NOMO-1 treated with DMSO at 0.1 percent for 48 hours (cell line): ENCODE measurements around the gene TRIP11.

Source experiments
- DNase-seq: peaks from one replicate; lab custom pipeline; 2025; ENCODE audit not compliant: unreplicated experiment; lab: John Stamatoyannopoulos, UW

Gene TRIP11

DNA sequence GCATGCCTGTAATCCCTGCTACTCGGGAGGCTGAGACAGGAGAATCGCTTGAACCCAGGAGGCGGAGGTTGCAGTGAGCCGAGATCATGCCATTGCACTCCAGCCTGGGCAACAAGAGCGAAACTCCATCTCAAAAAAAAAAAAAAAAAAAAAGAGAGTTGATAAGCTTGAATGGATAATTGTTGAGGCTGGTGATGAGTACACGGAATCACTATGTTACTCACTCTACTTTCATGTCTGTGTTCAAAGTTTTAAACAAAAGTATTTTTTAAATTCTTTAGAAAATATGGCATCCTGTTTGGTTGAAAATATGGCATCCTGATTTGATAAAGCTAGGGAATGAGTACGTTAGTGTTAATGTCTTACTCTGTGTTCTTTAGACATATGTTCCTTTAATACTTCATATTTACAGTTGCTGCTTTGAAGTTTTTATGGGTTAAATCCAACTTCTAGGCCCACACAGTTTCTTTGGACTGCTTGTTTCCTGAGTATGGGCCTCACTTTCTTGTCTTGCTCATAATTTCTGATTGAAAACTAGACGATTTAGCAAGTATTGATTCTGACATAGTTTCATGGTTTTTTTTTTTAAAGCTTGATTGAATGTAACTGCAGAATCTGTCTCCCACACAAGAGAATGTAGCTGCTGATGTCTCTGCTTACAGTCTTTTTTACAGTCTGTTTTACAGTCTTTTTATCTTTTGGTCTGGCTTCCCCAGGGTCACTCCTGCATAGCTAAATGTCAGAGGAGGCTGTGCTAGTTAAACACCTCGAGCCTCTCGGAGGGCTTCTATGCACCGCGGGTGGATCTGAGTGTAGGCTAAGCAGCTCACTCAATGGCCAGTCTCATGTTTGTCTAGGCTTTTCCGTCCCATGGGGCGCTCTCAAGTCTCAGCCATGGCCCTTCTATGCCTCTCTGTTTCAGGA, 78.3 kb downstream of the TRIP11 start:
- DNase-seq: no peak

DNA sequence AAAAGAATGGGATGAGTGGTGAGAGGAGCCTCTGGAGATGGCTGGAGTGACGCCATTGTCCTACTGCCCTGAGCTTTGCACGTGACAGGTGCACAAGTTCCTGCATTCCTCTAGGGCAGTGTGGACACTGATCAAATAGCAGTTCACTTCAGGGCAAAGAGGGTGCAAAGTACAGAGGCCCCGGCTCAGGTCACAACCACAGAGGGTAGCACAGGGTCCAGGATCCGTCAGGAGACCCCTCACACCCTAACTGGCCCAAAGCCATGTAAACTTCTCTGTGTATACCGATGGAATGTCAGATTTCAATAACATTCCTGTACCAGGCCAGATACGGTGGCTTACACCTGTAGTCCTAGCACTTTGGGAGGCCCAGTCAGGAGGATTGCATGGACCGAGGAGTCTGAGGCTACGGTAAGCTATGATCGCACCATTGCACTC, 82.0 kb downstream of the TRIP11 start:
- no peak for DNase-seq

DNA sequence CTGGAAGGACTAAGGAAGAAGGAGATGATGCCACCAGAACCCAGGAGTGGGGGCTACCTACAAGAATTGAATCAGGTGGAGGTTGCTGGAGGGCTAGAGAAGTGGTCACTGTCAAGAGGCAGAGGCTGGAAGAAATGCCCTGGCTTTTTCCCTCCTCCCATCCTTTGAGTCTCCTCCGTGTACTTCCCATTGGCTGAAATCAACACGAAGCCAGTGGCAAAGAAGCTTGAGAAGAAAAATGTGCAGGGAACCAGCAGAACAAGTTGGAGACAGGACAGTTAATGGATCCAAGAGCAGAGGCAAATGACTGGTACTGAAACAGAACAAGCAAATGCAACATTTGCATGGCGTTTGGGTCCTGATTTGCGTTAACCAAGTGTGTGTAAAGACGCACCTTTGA, 83.2 kb downstream of the TRIP11 start:
- no peak for DNase-seq

DNA sequence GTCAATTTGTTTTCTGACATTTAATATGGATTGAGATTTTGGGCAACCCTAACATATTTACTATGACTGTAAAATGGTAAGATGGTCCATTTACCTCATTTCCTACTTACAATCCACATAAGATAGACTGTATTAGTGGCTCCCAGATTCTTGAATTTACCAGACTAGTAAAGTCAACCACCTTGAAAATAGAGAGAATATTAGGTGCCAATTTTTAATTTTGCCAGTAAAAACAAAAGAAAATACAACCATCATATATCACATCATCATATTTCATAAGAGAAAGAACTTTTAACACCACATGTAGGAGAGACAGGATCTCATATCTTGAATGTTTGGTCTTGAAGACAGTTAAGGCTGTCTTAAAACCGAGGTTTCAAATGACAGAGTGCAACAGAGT, 84.7 kb downstream of the TRIP11 start:
- DNase-seq: no peak

DNA sequence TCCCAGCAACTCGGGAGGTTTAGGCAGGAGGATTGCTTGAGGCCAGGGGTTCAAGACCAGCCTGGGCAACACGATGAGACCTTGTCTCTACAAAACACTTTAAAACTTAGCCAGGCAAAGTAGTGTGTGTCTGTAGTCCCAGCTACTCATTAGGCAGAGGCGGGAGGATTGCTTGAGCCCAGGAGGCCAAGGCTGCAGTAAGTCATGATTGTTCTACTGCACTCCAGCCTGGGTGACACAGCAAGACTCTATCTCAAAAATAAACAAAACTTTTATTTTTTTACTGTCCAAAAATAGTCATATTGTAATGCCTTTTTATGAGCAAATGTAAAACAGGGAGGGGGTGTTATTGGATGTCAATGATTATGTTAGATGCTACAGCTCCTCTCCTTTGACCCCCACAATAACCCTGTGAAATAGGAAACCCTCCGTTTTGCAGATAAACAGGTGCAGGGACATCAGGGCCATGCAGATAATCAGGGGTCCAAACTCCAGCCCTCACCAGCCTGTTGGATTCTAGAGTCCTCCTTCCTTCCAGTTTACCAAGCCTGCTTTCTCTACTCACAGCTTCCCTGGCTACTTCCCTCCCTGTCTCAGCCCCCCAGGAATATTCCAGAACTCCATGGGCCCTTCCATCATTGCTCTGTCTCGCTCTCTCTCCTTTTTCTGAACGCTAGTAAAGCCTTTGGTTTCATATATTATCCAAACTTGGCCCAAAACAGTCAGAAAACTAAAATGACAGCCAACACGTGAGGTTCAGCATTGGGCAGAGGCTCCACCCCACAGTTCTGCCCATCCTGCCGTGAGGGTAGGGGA, 86.5 kb downstream of the TRIP11 start:
- DNase-seq: no peak

DNA sequence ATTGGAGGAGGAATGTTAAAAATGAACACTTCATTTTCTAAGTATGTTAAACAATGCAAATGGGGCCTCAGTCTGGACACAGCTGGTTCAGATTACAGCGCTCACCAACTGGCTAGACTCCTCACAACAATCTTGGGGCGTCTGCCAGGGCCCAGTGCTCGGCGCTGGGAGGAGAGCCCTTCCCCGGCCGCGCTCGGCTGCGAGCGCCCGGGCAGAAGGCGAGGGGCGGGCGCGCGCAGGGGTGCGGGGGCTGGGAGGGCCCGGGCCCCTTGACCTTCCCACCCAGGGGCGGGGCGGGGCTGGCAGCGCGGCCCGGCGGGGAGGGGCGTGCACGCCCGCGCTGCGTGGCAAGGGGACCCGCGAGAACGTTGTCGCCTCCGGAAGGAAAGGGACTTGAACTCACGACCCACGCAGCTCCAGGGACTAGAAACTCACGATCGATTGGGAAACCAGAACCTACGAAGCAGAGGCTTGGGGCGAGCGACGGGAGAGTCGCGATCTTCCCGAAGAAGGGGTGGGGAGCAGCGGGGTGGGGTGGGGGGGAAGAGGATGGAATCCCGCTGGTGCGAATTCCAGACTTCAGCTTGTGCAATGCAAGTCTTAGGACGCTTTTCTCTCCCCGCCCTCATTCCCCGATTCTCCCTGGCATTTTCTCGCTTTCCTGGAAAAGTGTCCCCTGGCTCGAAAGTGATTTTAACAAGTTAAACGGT, 92.2 kb downstream of the TRIP11 start, which contains the start of gene FBLN5:
TSS of gene FBLN5 (minus strand) at position 220 of the 710 bp plus-strand sequence. CDS start 465 bp downstream, outside the sequence.
- DNase-seq: no peak

DNA sequence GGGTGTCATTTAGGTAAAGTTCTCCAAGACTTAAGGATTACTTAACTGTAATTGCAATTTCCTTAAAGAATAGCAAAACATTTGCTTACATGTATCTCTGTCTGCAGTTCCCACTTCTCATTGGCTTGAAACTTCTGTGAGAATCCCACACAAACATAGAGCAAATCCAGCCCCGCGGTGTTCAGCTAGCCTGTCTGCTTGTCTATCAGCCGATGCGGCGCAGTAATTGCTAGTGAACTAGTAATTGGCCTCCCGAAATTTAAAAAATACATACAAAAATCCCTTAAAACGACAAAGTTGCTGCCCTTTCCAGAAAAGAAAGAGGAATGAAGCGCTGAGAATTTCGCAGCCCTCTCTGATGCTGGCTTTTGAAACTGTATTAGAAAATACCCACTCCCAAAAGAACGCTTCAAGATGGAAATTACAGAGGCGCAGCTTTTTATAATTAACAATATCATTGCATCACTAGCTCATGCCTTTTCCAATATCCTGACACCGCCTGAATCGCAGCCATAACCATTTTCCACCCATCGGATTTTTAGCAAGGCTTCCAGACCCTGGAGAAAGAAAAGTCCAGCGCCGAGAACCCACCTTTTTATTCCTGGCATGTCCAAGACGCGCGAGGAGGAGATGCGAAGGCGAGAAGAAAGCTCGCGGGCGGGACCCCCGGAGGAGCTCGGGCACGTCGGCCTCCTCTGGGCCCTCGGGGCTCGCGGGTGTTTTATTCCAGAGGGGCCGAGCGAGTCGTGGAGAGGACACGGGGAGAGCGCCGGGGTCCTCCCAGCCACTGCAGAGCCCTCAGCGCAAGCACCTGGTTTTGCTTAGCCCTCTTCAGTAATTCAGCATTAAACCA, 93.0 kb downstream of the TRIP11 start:
- DNase-seq: no peak

DNA sequence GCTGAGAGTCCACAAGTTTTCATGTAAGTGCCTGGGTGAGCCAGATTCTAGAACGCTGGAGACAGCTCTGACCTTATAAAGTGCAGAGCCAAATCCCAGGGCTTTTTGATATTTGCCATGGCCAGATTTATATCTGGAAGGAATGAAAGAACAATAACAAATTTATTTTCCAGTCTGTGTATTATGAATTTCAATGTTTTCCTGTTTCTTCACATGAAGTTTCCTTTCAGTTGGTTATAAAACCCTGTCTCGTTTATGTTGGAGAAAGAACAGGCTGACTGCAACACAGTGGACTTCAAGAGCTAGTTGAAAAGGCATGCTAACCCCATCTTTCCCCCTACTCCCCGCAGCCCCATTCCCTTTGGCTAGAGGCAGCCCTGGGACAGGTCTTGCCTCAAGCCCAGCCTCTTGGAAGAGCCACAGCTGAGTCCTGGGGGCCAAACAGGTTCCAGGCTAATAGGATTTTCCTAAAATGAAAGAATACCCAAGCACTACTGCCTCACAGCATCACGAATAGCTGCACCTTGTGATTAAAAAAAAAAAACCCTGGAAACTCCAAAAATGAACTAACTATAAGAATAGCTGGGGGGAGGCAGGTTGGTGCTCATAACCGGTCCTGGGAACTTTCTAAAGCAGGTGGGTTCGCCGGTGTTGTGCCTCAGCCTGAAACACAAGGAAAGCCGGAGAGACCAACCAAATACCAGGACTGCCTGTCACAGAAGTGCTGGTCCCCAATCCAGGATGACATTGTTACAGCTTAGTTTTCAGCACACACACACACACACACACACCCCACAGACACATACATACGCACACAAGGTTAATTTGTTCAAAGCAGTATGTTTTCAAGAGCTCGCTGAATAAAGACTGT, 93.9 kb downstream of the TRIP11 start:
- DNase-seq: no peak

DNA sequence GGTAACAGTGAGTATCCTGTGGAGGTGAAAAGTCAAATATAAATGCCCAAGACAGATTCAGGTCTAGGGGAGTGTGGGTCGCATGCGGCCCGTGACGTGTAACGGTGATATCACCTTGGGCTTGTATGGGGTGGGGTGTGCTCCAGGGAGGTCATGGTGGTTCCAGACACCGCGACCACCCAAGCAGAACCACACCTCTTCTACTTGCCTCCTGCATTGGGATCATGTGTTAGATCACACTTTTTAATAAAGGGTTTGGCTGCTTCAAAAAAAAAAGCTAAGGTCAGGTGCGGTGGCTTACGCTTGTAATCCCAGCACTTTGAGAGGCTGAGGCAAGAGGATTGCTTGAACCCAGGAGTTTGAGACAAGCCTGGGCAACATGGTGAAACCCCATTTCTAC, 96.9 kb downstream of the TRIP11 start:
- DNase-seq: no peak

DNA sequence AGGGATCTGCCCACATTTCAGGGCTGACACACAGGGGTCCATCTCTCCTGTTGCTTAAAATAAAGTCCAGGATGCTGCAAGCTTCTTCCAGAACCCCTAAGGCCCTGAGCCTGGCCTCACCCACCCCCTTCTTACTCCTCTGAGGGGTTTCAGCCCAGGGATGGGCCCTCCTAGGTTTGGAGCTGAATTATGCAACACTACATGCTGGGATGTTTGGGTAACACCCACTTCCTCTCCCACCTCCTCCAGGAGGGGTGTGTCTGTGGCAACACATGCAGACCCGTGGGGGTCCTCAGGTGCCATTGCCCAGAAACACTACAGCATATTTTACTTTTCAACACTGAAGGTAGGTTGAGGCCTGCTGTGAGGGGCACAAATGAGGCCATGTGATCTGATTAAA, 97.7 kb downstream of the TRIP11 start:
- DNase-seq: no peak

DNA sequence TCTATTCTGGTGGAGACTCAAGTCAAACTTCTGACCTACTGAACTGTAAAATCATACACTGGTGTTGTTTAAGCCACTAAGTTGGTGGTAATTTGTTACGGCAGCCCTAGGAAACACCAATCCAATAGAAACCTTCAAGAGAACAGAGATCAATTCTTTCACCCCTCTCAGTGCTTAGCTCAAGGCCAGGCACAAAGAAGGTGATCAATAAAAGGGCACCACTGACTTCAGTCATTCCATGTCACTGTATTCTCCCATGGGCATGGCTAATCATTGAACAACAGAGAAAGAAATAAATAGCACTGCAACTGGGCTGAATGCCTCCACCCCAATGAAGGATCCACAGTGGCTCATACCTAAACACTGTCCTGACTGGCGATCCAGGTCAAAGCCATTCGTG, 99.7 kb downstream of the TRIP11 start:
- DNase-seq: no peak

DNA sequence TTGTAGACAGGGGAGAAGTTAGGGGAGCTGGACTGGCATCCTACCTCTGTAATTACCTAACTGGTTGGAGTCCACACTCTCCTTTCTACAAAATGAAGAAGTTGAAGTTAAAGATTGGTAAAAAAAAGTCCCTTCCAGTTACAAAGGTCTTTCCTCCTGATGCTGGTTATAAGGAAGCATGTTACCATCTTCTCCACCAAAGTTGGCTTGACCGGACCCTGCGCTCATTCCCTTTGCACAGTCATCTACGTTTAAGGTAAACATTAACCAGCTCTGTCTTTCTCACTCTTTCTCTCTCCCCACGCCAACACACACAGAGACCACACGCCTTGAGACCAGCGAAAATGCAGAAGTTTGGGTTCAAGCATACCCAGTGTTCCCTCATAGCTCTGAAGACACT, 104.3 kb downstream of the TRIP11 start:
- DNase-seq: no peak

DNA sequence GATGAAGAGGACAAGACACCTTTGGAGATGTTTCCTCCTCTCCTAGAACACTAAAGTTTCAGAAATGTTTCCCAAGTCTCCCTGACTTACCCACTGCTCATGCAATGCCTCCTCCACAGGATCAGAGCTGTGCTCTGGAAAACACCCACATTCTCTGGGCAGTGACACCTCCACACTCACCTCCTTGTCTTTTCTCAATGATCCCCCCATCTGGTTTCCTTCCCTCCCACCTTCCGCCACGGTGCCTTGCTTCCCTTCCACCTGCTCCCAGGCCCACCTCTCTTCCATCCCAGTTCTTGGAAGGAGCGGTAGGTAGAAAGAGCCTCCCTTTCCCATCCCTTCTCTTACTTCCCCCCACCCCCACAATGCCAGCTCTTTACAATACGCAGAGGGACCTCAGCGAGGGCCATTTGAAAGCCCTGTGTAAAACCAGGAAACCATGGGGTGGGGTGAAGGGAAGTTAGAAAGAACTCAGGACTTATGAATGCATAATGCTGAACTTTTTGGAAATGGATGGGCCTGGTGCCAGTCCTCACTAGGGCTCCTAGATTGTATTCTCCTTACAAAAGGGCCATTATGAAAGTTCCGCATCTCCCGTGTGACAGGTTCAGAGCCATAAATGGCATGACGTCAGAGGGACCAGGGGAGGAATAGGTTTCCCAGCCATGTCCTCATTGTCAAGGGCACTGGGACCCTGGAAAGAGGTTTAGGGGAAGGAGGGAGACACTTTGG, 105.1 kb downstream of the TRIP11 start:
- DNase-seq: no peak

DNA sequence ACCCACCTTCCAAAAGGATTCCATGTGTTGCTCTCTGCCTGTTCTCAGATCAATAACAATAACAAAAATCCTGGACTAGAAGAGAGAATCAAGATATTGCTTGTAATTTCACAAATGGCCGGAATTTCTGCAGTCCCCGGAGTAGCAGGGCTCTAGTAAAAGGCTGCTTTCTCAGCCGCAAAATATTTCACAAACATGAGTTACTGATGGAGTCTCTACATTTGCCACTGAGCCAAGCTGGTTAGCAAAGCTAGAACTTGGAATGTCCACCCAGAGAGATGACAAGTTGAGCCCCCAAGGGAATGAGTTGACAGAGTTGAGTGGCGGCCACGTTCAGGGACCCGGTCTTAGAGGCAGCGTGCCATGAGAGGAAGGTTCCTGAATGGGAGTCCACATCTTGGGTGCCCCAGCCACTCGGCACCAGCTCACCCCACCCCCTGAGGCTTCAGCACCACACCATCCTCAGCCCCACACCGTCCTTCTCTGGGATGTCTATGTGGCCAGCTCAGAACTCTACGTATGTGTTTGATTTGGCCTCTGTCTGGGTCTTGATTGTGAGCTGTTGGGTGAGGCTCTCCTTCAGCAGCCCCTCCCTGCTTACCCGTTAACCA, 108.3 kb downstream of the TRIP11 start:
- no peak for DNase-seq

DNA sequence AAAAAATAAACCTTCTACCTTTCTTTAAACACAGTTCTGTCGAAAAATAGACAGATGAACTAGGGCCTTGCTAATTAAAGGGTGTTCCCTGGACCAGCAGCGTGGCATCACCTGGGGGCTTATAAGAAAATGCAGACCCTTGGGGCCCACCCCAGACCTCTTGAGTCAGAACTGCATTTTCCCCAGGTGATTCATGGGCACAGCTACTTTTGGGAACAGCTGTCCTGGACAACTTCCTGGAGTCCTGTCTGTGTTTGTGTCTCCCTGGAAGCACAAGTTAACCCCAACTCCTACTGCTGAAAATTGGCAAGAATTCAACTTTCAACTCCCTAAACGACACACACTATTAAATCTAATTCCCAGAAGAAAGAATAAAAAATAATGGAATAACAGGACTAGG, 110.2 kb downstream of the TRIP11 start:
- no peak for DNase-seq

DNA sequence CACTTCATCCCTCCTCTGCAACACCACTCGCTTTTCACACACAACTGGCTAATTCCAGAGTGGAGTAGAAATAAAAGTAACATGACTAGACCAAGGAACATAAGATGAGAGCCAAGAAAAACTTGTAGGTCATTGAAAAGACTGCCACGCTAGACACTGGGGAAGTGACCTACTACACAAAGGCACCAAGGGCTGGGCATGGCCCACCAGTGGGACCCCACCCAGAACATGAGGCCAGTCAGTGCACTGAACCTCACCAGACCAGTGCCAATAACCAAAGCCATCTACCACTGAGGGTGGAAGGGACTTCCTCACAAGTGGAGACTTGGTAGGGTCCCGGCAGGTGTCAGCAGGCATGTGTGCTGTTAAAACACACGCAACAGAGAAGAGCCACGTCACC, 112.1 kb downstream of the TRIP11 start:
- DNase-seq: no peak

DNA sequence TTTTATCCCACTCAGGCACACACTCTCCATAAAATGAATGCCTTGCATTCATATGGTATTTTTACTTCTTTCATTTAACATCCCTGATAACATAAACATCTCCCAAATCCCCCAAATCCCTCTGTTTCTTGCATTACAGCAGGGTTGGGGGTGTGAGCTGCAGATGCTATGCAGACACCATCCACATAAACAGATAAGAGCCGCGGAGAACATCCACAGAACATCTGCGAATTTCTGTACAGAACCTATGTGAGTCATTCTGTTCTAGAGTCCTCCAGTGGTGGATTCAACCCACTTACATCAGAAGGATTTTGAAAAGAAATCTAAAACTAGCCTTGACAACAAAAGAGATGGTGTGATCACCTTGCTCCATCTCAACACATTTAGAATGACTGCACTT, 112.7 kb downstream of the TRIP11 start:
- no peak for DNase-seq

DNA sequence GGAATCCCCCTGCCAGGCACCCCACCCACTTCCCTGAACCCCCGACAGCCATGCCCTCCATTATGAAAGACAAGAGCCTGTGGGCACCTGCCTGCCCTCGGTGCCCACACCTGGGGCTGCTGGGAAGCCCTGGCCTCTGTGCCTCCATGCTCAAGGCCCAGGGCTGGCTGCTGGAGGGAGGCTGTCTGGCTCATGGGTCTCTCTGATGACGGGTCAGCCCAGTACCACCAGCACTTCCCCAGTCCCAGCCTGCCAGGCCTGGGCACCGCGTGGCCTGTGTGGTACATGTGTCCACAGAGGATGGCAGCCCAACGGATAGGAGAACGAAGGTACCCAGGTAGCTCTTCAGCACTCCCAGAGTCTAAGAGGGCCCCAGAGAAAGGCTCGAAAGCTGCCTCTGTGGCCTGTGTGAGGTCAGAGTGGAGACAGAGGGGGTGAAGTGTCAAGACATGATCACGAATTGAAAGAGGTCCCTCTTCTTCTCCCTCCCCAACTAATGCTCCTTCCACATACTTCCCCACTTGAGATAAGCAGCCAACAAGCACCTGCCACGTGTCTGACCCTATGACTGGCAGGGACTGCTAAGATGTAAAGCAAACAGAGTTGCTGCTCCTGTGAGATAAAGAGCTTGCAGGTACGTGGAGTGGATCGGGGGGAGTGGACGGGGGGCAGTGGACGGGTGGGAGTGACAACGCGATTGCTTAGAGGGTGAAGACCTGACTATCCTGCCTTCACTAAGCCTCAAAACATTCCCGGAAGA, 113.5 kb downstream of the TRIP11 start:
- DNase-seq: no peak
